Thoracic aorta (tissue), 2 donors: ENCODE results near the gene SCUBE1. TPM values are rescaled to one million over a fixed set of nuclear protein-coding genes. Genes with fewer than 3 reads are reported as not detected.

Experiments
- ATAC-seq: fragments of 150-250 bp; one replicate; pipeline ENCODE4 v1.8.0; 2017; ENCODE audit warnings: low read depth; ENCODE audit not compliant: insufficient number of reproducible peaks, low FRiP score
- DNase-seq: peaks from one replicate; pipeline ENCODE4 v3.0.0-alpha.2; 2020; ENCODE audit warnings: low spot score
- H3K27ac ChIP-seq, 2 donors: fragments of 200-600 bp; sonication (generic); 1 replicate in 1 of 2; 2 replicates in 1 of 2; pipeline ENCODE4 v1.5.1; 2016; ENCODE audit warnings: mild to moderate bottlenecking in 2 of 2, moderate library complexity in 2 of 2
- H3K27me3 ChIP-seq: fragments of 200-600 bp; sonication (generic); replicated peaks from 2 replicates; pipeline ENCODE4 v1.6.0; 2016; ENCODE audit warnings: mild to moderate bottlenecking; ENCODE audit not compliant: insufficient read depth
- H3K36me3 ChIP-seq: fragments of 200-600 bp; sonication (generic); one replicate; pipeline ENCODE4 v1.5.1; 2016
- H3K4me1 ChIP-seq, 2 donors: fragments of 200-600 bp; sonication (generic); 1 replicate in 1 of 2; 2 replicates in 1 of 2; pipeline versions ENCODE4 v1.5.1 to v1.6.0; 2016; ENCODE audit warnings: low read depth in 2 of 2, mild to moderate bottlenecking in 1 of 2; ENCODE audit not compliant: control insufficient read depth in 1 of 2
- H3K4me3 ChIP-seq: fragments of 200-600 bp; sonication (generic); 2 replicates; pipeline ENCODE4 v1.5.1; 2016; ENCODE audit warnings: mild to moderate bottlenecking
- H3K9me3 ChIP-seq: fragments of 200-600 bp; sonication (generic); 2 replicates; pipeline ENCODE4 v1.5.1; 2016
- CTCF ChIP-seq: fragments of 200-600 bp; sonication (generic); IDR thresholded peaks from one replicate; pipeline ENCODE4 v1.5.1; 2019; ENCODE audit warnings: antibody characterized with exemption
- total RNA-seq, 2 donors: library from RNA; depleted of rRNA; stranded (reverse); fragments of >200 nt; gene quantifications; one replicate each; pipeline versions ENCODE4 v1.1.0 to v1.2.3, GENCODE V29; 2016

The SCUBE1 gene
- total RNA-seq, 2 donors from 2014 or later = 6.0 to 25.0 TPM

GRCh38 chr22:43174941-43175531 is 168.1 kb downstream of the SCUBE1 start:
- H3K27me3 ChIP-seq = no peaks in the 10 kb centered on the region
- peaks cover 50% of the 10 kb centered on the region for H3K36me3 ChIP-seq
- DNase-seq (no peak), ATAC-seq (no peak)
- H3K9me3 ChIP-seq = no peaks in the 10 kb centered on the region
- no peak overlapping the region for H3K27ac ChIP-seq
- no peak for TF ChIP-seq CTCF
- H3K4me3 ChIP-seq = no peak overlapping the region
- H3K4me1 ChIP-seq = no peaks in the 10 kb centered on the region

GRCh38 chr22:43173976-43174720 is 169.0 kb downstream of the SCUBE1 start:
- DNase-seq = no peak
- peaks cover 44% of the 10 kb centered on the region for H3K36me3 ChIP-seq
- no peaks in the 10 kb centered on the region for H3K27me3 ChIP-seq

GRCh38 chr22:43173566-43173965 is 169.6 kb downstream of the SCUBE1 start:
- Histone ChIP-seq H3K27me3 (no peaks in the 10 kb centered on the region), H3K4me3 (no peak overlapping the region), H3K27ac (no peak overlapping the region), H3K4me1 (no peaks in the 10 kb centered on the region), H3K36me3 (peaks cover 39% of the 10 kb centered on the region), H3K9me3 (no peaks in the 10 kb centered on the region)
- no peak for ATAC-seq
- DNase-seq = no peak
- no peak for TF ChIP-seq CTCF

More at GRCh38 chr22:43173976-43174720, 169.0 kb downstream of the SCUBE1 start:
- H3K27ac ChIP-seq = no peak overlapping the region
- no peaks in the 10 kb centered on the region for H3K4me1 ChIP-seq
- no peak for ATAC-seq
- H3K9me3 ChIP-seq = no peaks in the 10 kb centered on the region
- no peak overlapping the region for H3K4me3 ChIP-seq
- TF ChIP-seq CTCF = no peak

GRCh38 chr22:43172191-43172590 is 171.0 kb downstream of the SCUBE1 start:
- ATAC-seq = no peak
- H3K27ac ChIP-seq = no peak overlapping the region
- H3K9me3 ChIP-seq = no peaks in the 10 kb centered on the region
- peaks cover 46% of the 10 kb centered on the region for H3K36me3 ChIP-seq
- no peaks in the 10 kb centered on the region for H3K4me1 ChIP-seq
- DNase-seq = no peak
- no peak overlapping the region for H3K4me3 ChIP-seq
- no peak for TF ChIP-seq CTCF
- H3K27me3 ChIP-seq = no peaks in the 10 kb centered on the region

- Histone ChIP-seq H3K4me3 (no peak overlapping the region), H3K9me3 (no peaks in the 10 kb centered on the region), H3K4me1 (no peaks in the 10 kb centered on the region), H3K27ac (no peak overlapping the region), H3K27me3 (no peaks in the 10 kb centered on the region), H3K36me3 (peaks cover 46% of the 10 kb centered on the region)
- no peak for DNase-seq
- ATAC-seq = no peak
- TF ChIP-seq CTCF = no peak
These were observed 171.6 kb downstream of the SCUBE1 start for GRCh38 chr22:43171607-43172006.
